Gastrocnemius medialis (tissue), 4 donors: Measurements from ENCODE around the gene ARL15.

Source experiments
- CTCF ChIP-seq, 5 experiments: fragments of 450-650 bp in 3 of 5; fragments of 200-600 bp in 2 of 5; sonication (generic) in 2 of 5; IDR thresholded peaks in 4 of 5; conservative IDR thresholded peaks in 1 of 5; 1 replicate in 4 of 5; 2 replicates in 1 of 5; pipeline ENCODE4 v1.5.1; 2016 to 2019; ENCODE audit warnings: antibody characterized with exemption in 5 of 5, mild to moderate bottlenecking in 3 of 5, moderate library complexity in 3 of 5
- POLR2A ChIP-seq, 2 donors: fragments of 450-650 bp; IDR thresholded peaks; one replicate each; pipeline ENCODE4 v1.6.1; 2017; ENCODE audit warnings: antibody characterized with exemption in 2 of 2, mild to moderate bottlenecking in 2 of 2, moderate library complexity in 2 of 2

- TF ChIP-seq CTCF (IDR thresholded peaks at IDR 0.05 in 4 of 5, conservative IDR thresholded peaks at IDR 0.05 in 1 of 5): no peak
- no peak for TF ChIP-seq POLR2A (IDR thresholded peaks at IDR 0.05)
These were observed 189.9 kb downstream of the ARL15 start for GRCh38 chr5:54120473-54120872.
